GM18873 (cell line): ENCODE measurements around the gene GNG12.

Experiments
- ATAC-seq: cut with Tn5 transposase; IDR thresholded peaks from one replicate; pipeline ENCODE4 v1.9.1; 2021; ENCODE audit warnings: mild to moderate bottlenecking, moderate library complexity, moderate number of reproducible peaks; ENCODE audit not compliant: unreplicated experiment, low FRiP score

The GNG12 gene

GRCh38 chr1:67816506-67816905, 16.8 kb downstream of the GNG12 start:
- ATAC-seq, result no peak

- ATAC-seq, result no peak
Measured at GRCh38 chr1:67816095-67816475, 17.2 kb downstream of the GNG12 start.

GRCh38 chr1:67815303-67816094, 17.8 kb downstream of the GNG12 start:
- no peak for ATAC-seq

GRCh38 chr1:67814121-67814772, 19.0 kb downstream of the GNG12 start:
- no peak for ATAC-seq

- ATAC-seq, result no peak
Measured at GRCh38 chr1:67812226-67812625, 21.0 kb downstream of the GNG12 start.

GRCh38 chr1:67811781-67812180, 21.5 kb downstream of the GNG12 start:
- no peak for ATAC-seq

GRCh38 chr1:67809887-67810286, 23.4 kb downstream of the GNG12 start:
- ATAC-seq, result no peak

GRCh38 chr1:67807282-67807681, 26.0 kb downstream of the GNG12 start:
- ATAC-seq, result no peak

GRCh38 chr1:67804710-67805109, 28.6 kb downstream of the GNG12 start:
- ATAC-seq, result no peak

- ATAC-seq, result no peak
Measured at GRCh38 chr1:67803380-67804279, 29.6 kb downstream of the GNG12 start.

- no peak for ATAC-seq
Measured at GRCh38 chr1:67802565-67802964, 30.7 kb downstream of the GNG12 start.

- ATAC-seq, result no peak
Measured at GRCh38 chr1:67801903-67802302, 31.4 kb downstream of the GNG12 start.

GRCh38 chr1:67795179-67795912, 37.9 kb downstream of the GNG12 start:
- no peak for ATAC-seq

- ATAC-seq, result no peak
Measured at GRCh38 chr1:67793562-67793961, 39.7 kb downstream of the GNG12 start.

- ATAC-seq, result no peak
Measured at GRCh38 chr1:67792741-67793458, 40.4 kb downstream of the GNG12 start.

- ATAC-seq, result no peak
Measured at GRCh38 chr1:67792103-67792502, 41.2 kb downstream of the GNG12 start.

- no peak for ATAC-seq
Measured at GRCh38 chr1:67791686-67792085, 41.6 kb downstream of the GNG12 start.

- ATAC-seq, result no peak
Measured at GRCh38 chr1:67791261-67791660, 42.0 kb downstream of the GNG12 start.

- ATAC-seq, result no peak
Measured at GRCh38 chr1:67790201-67790692, 43.0 kb downstream of the GNG12 start.

GRCh38 chr1:67789551-67789950, 43.7 kb downstream of the GNG12 start:
- ATAC-seq, result no peak
